HG03135 (cell line): ENCODE results near the gene OLFM4.
"Not testable (repeated sequence)": the region's sequence is repeated elsewhere in the genome, so short reads cannot be mapped to it uniquely, and the experiment has no call there.

Experiments
- ATAC-seq: cut with Tn5 transposase; IDR thresholded peaks from one replicate; pipeline ENCODE4 v1.9.1; 2021; ENCODE audit warnings: mild to moderate bottlenecking, moderate library complexity; ENCODE audit not compliant: unreplicated experiment

The OLFM4 gene

DNA sequence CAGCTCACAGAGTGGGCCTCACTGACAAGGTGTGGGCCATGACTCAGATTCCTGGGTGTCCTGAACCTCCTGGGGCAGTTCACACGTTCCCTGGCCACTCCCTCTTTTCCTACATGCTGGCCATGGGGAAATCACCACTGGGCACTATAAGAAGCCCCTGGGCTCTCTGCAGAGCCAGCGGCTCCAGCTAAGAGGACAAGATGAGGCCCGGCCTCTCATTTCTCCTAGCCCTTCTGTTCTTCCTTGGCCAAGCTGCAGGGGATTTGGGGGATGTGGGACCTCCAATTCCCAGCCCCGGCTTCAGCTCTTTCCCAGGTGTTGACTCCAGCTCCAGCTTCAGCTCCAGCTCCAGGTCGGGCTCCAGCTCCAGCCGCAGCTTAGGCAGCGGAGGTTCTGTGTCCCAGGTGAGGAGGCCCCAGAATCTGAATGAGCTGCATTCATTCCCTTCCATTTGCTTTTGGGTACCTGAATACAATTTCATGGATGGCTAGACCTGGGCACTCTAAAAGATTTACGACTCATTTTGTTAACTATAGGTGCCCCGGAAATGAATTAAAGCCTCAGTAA, at the start of gene OLFM4:
Gene OLFM4 (plus strand): TSS at position 177 of the 567 bp plus-strand sequence. CDS start 24 bp downstream, at position 201.
- no peak for ATAC-seq

- ATAC-seq, result no peak
Observed at GRCh38 chr13:52978989-52979388, 49.6 kb upstream of the OLFM4 start.

GRCh38 chr13:52980695-52981094, 47.9 kb upstream of the OLFM4 start:
- ATAC-seq, result no peak

DNA sequence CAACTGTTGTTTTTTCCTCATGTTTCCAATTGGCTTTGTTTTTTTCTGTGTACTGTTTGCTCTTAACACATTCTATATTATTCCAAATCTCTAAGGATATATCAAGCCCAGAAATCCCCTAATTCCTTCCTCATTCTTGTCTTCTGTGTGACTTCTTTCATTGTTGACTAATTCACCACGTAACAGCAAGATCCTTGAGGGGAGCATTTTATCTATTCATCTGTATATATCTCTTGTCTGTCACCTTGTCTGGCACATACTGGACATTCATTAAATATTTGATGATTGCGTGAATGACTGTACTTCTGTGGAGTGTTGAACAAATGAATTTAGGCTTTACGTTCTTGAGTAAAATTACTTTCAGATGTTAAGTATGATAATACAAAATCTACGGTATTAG, 44.8 kb upstream of the OLFM4 start:
- no peak for ATAC-seq

GRCh38 chr13:52984881-52985363, 43.7 kb upstream of the OLFM4 start:
- no peak for ATAC-seq

DNA sequence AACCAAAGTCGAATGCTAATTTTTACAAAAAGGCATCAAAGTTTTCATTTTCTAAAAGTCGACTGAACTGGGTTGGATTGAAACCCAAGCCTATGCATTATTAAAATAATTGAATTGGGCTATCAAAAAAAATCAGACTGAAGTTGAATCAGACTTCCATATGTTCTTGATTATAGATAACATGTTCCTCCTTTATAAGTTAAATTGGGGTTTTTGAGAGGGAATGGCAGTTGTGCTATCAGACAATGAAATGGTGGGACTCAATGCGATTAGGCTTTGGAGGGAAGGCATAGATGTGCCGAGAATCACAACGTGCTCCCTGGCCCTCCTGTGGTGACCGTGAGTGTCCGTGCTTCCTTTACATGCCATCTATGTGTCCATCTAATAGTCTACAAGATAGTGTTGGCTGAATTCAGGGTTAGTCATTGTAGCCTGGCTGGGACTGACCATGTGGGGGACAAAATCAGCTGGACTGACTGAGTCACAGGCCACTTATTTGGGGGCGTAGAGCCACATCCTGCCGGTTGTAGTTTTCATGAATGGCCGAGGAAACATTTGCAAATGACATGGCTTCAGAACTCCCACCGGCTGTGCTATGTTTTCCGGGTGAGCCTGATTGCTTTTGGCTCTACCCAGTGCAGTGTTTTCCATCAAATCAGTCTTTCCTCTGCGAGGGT, 37.1 kb upstream of the OLFM4 start:
- ATAC-seq, result no peak

DNA sequence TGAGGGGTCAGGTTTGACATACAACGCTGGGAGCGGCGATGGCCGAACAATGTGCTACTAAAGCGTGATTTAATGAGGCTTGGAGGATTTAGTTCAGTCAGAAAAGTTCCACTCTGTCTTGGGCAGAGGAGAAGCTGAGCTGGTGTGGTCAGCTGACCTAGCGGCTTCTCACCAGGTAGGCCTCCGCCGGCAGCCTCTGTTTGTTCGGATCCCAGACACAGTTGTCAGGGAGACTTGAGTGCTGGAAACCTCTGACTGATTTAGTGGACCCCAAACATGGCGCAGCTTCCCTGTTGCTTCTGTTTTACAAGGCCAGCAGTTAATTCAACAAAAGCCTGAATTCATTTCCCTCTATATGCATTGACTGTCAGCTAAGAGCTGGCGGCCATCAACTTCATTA, 36.5 kb upstream of the OLFM4 start:
- no peak for ATAC-seq

DNA sequence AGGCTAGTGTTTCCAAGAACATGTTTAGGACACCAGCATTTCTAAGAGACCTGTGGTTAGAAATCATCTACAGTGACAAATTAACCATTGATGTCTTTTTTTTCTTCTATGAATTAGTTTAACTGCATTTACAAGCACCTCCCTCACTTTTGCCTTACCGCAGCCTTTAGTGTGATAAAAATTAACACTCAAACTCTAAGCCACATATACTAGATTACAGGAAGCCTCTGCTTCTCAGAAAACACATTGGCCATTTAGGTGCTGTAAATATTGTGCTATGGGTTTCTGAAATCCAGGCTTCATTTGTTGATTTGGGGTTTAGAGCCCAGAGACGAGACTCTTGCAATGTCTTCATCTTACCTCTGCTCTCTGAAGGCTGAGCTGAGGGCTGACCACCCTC, 34.6 kb upstream of the OLFM4 start:
- no peak for ATAC-seq

DNA sequence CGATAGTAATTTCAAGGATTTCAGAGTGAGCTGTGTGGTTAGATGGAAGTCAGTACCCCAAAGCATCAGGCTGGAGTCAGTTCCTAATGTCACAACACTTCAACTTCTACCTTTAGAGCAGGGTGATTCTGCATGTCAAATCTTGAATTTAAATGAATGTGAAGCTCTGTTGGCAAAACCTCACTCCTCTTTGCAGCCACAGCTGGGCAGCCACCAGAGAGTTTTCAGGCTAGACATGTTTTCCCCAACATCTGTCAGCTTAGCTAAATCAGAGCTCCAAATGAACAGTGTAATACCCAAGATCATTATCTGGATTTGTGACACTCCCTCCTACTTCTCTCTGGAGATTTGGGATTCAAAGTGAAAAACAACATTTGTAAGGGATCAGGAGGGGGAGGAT, 33.7 kb upstream of the OLFM4 start:
- ATAC-seq, result no peak

- ATAC-seq, result no peak
Observed at GRCh38 chr13:52995946-52996345, 32.7 kb upstream of the OLFM4 start.

DNA sequence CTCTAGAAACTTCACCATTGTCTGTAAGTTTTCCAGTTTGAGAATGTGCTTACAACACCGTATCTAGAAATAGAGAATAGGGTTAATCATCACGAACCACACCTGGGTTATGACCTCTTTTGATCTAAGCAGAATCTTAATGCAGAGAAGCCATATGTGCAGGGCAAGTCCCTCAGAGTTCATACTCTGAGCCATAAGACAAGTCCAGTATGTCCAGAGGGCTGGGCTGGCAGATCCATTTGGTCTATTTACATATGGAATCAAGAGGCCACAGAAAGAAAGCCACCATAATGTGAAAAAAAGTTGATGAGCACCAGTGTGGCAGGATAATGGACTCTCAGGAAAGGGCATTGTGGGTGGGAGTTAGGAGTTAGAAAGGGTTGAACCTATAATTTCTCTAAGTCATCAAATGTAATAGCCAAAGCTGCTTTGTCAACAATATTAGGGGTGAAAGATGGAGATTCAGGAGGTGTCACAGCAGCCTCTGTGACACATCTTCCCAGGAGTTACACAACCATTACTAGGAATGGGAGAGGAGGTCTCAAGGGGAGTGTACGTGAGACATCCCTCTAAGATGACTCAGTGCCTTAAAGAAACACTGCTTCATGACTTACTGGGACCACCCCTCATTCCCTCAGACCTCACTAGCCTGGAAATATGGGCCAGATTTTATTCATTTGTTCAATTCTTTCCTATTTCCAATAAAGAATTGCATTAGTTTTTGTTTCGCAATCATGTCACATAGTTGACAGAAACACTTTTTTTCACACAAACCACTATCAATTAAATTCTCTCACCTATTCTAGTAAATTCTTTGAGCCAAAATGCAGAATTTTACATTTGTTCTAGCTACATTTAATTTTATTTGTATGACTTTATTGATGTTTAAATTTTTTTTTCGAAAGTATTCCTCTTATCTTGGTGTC, 30.4 kb upstream of the OLFM4 start:
- no peak for ATAC-seq

DNA sequence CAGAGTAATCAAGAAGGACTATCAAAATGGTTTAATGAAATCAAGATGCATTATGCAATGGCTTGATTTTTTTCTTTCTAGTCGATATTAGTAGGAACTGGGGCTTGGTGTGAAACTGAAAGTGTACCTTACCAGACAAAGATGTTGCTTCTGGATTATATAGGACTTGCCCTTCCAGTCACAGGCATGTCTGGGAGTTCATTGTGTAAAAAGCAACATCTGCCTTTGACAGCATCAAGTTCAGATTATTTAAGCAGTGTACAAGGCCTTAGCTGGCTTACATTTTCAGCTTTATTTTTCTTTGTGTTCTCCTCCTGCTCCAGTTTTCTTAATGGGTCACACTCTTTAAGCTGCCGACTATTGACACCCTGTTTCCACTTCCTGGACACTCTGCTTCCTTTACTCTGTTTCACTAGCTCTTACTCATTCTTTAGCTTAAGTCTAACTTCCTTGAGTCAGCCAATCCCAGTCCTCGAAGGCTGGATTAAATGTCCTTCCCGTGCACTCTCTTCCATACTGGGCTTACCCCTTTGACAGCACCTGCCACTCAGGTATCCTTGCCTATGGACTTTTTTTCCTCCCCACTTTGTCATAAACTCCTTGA, 29.4 kb upstream of the OLFM4 start:
- no peak for ATAC-seq

DNA sequence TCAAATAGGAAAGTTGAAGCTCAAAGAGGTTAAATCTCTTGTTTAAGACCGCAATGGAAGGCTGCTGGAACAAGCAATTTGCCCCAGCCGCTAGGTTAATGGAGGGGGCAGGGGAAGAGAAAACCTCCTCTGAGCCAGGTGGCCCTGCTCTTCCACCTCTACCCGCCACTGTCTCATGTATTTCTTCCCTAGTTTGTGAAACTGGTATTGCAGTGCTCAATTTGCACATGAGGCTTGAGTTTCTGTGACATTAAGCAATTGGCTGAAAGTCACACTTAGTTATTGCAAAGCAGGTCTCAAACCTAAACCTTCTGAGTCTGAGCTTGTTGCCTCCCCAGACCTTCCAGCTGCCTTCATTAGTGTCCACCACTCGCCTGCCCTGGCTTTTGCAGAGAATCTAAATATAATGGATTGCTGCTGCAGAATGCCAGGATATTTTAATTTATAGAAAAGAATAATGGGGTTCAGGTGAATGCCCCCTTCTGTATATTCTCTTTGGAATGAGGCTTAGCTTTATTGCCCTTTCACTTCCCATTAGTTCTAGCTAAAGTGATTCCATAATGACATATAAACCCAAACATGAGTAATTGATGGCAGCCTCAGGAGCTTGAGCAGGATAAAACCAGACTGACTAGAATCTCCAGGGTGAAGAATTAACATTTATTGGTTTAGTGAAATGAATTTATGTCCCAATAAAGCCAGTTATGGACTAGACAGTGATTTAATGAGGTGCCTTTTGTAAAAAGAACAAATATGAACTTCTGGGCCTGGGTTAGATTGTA, 27.0 kb upstream of the OLFM4 start:
- no peak for ATAC-seq

GRCh38 chr13:53004573-53004972, 24.0 kb upstream of the OLFM4 start:
- ATAC-seq, result no peak

DNA sequence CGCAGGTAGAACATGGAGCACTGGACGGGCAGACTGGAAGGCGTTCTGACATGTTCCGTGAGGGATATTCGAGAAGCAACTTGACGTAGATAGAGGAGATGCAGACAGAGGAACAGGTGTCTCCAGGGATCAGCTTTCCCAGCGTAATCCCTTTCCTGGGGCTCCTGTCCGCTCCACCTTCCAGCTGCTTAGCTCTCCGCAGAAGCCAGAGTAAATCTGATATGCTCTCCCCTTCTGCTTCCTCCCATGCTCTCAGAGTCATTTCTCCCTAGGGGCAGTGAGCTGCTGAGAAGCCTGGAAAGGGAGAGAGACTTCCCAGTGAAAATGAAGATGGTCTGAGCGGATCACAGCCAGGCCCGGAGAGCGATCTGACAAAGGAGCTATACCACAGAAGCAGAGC, 23.0 kb upstream of the OLFM4 start:
- ATAC-seq, result no peak

GRCh38 chr13:53007872-53008271, 20.7 kb upstream of the OLFM4 start:
- ATAC-seq, result no peak

- no peak for ATAC-seq
Observed at GRCh38 chr13:53010374-53011105, 18.1 kb upstream of the OLFM4 start.

DNA sequence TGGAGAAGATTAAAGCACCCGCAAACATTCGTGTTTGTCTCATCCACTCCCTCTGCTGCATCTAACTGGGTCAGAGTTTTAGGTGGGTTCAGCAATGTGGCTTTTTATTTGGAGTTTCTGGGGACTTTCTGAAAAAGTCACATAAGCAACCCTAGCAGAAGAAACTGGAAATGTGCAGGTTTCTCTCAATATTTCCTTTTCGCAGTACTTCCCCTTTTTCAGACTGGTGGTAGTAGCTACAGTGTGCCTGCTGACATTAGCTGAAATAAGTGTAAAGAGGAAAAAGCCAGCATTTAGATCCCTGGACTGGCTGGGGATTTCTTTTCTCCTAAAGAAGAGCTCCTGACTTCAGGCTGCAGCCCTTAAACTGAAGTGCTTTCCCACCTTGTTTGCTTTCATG, 15.9 kb upstream of the OLFM4 start:
- no peak for ATAC-seq

DNA sequence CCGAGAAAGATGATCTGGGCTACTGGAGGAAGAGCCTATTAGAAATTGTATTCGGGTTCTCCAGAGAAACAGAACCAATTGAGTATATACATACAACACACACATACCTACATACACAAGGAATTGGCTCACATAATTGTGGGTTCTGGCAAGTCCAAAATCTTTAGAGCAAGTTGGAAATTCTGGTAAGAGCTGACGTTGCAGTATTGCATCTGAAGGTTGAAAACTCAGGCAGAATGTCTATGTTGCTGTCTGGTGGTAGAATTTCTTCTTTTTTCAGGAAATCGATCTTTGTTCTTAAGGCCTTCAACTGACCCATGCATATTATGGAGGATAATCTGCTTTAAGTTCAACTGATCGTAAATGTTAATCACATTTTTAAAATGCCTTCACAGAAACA, 15.5 kb upstream of the OLFM4 start:
- ATAC-seq, result no peak

- not testable (repeated sequence) for ATAC-seq
Observed at GRCh38 chr13:53014018-53014417, 14.6 kb upstream of the OLFM4 start.
